GM23338 (cell line): ENCODE results near the gene PLA2G4F. TPM values are rescaled to one million over a fixed set of nuclear protein-coding genes. Genes with fewer than 3 reads are reported as not detected.

Source experiments
- ATAC-seq: fragments of 200-7000 bp; cut with Tn5 transposase; 3 replicates; pipeline ENCODE4 v1.9.1; 2020
- DNase-seq: peaks from one replicate; pipeline ENCODE4 v3.0.0-alpha.2; 2015; ENCODE audit warnings: low spot score
- H2AFZ ChIP-seq: fragments of 200-600 bp; sonication (generic); 2 replicates; pipeline ENCODE4 v1.8.0; 2016; ENCODE audit warnings: antibody characterized with exemption, mild to moderate bottlenecking, moderate library complexity
- H3F3A ChIP-seq: fragments of 200-600 bp; sonication (generic); replicated peaks from 2 replicates; pipeline ENCODE4 v1.8.0; 2017; ENCODE audit warnings: antibody characterized with exemption, mixed run types, low read depth
- H3K27ac ChIP-seq: fragments of 200-600 bp; sonication (generic); 2 replicates; pipeline ENCODE4 v1.6.1; 2016; ENCODE audit warnings: low read depth
- H3K27me3 ChIP-seq: fragments of 200-600 bp; sonication (generic); 2 replicates; pipeline ENCODE4 v1.8.0; 2016; ENCODE audit warnings: mild to moderate bottlenecking, mixed run types, moderate library complexity; ENCODE audit not compliant: insufficient read depth
- H3K36me3 ChIP-seq: fragments of 200-600 bp; sonication (generic); 2 replicates; pipeline ENCODE4 v1.8.0; 2016; ENCODE audit warnings: mild to moderate bottlenecking; ENCODE audit not compliant: insufficient read depth
- H3K4me1 ChIP-seq: fragments of 200-600 bp; sonication (generic); 2 replicates; pipeline ENCODE4 v1.8.0; 2016; ENCODE audit warnings: mild to moderate bottlenecking, moderate library complexity; ENCODE audit not compliant: insufficient read depth
- H3K4me2 ChIP-seq: fragments of 200-600 bp; sonication (generic); 2 replicates; pipeline ENCODE4 v1.7.1; 2017; ENCODE audit warnings: mixed run types
- H3K4me3 ChIP-seq: fragments of 200-600 bp; sonication (generic); 2 replicates; pipeline ENCODE4 v1.6.1; 2016; ENCODE audit warnings: mixed run types
- H3K79me2 ChIP-seq: fragments of 200-600 bp; sonication (generic); replicated peaks from 2 replicates; pipeline ENCODE4 v1.8.0; 2017; ENCODE audit warnings: mild to moderate bottlenecking; ENCODE audit not compliant: insufficient read depth
- H3K9me2 ChIP-seq: fragments of 200-600 bp; sonication (generic); 2 replicates; pipeline ENCODE4 v1.8.0; 2017; ENCODE audit not compliant: insufficient read depth
- H4K20me1 ChIP-seq: fragments of 200-600 bp; sonication (generic); replicated peaks from 2 replicates; pipeline ENCODE4 v1.8.0; 2017; ENCODE audit warnings: mild to moderate bottlenecking; ENCODE audit not compliant: insufficient read depth
- H3K27ac Mint-ChIP-seq: 2 replicates; pipeline ENCODE4 v1.8.0; 2020; ENCODE audit warnings: inconsistent platforms, mild to moderate bottlenecking, moderate library complexity, mixed read lengths
- H3K27me3 Mint-ChIP-seq: 3 replicates; pipeline ENCODE4 v1.8.0; 2022; ENCODE audit warnings: low read depth, mild to moderate bottlenecking, moderate library complexity, mixed read lengths, inconsistent platforms; ENCODE audit not compliant: insufficient read depth, poor library complexity
- H3K36me3 Mint-ChIP-seq: 3 replicates; pipeline ENCODE4 v1.8.0; 2021; ENCODE audit warnings: low read depth, mild to moderate bottlenecking, inconsistent platforms, moderate library complexity, mixed read lengths
- H3K4me1 Mint-ChIP-seq: 3 replicates; pipeline ENCODE4 v1.8.0; 2020; ENCODE audit warnings: mild to moderate bottlenecking, inconsistent platforms, mixed read lengths
- H3K4me3 Mint-ChIP-seq: 3 replicates; pipeline ENCODE4 v1.8.0; 2021; ENCODE audit warnings: moderate library complexity, mild to moderate bottlenecking, inconsistent platforms, mixed read lengths
- H3K9me3 Mint-ChIP-seq: 3 replicates; pipeline ENCODE4 v1.8.0; 2020; ENCODE audit warnings: moderate library complexity, mild to moderate bottlenecking, inconsistent platforms, mixed read lengths
- CREB1 ChIP-seq: fragments of 250-450 bp; sonication (Bioruptor Pico); IDR thresholded peaks from 2 replicates; pipeline ENCODE4 v1.5.0; 2020; ENCODE audit warnings: low read depth, mild to moderate bottlenecking, moderate library complexity
- EZH2phosphoT487 ChIP-seq: fragments of 200-600 bp; sonication (generic); IDR thresholded peaks from one replicate; pipeline ENCODE4 v1.8.1; 2018; ENCODE audit warnings: antibody characterized with exemption; ENCODE audit not compliant: unreplicated experiment
- POLR2AphosphoS5 ChIP-seq: IDR thresholded peaks from 2 replicates; pipeline ENCODE4 v1.6.1; 2016; ENCODE audit warnings: antibody characterized with exemption, low read depth
- STAT1 ChIP-seq: IDR thresholded peaks from one replicate; pipeline ENCODE4 v1.6.1; 2016; ENCODE audit warnings: antibody characterized with exemption; ENCODE audit not compliant: unreplicated experiment
- ZNF331 ChIP-seq: fragments of 250-450 bp; sonication (Bioruptor Pico); IDR thresholded peaks from 2 replicates; pipeline ENCODE4 v1.5.0; 2020; ENCODE audit warnings: low read depth, mild to moderate bottlenecking, moderate library complexity
- ZNF462 ChIP-seq: fragments of 250-450 bp; sonication (Bioruptor Pico); IDR thresholded peaks from 2 replicates; pipeline ENCODE4 v1.5.0; 2020; ENCODE audit warnings: mild to moderate bottlenecking, moderate library complexity
- polyA plus RNA-seq: library from polyadenylated mRNA; unstranded; fragments of >200 nt; fragmentation: Nextera tagmentation; extraction: Ambion mirVana; gene quantifications from 2 replicates; pipeline ENCODE4 v1.2.1, GENCODE V29; 2016
- total RNA-seq: library from RNA; depleted of rRNA; stranded (reverse); fragments of >200 nt; shearing (Covaris generic); gene quantifications from 2 replicates; pipeline ENCODE4 v1.2.3, GENCODE V29; 2014
- TF ChIP-seq, protein P1 (sequence below): IDR thresholded peaks from 2 replicates; pipeline ENCODE4 v1.6.1; 2016; ENCODE audit warnings: antibody characterized with exemption

Gene PLA2G4F
- total and polyA plus RNA-seq, 2 experiments from 2014 or later: not detected

- H2AFZ ChIP-seq: no peak overlapping the region
Observed at GRCh38 chr15:42154212-42154941, 2.1 kb downstream of the PLA2G4F start.

More at GRCh38 chr15:42154212-42154941, 2.1 kb downstream of the PLA2G4F start:
- H4K20me1 ChIP-seq: no peaks in the 10 kb centered on the region
- ATAC-seq (no peak), DNase-seq (no peak)
- no peak overlapping the region for H3K4me3 Mint-ChIP-seq
- no peak overlapping the region for H3K27ac ChIP-seq
- H3K27me3 ChIP-seq: no peaks in the 10 kb centered on the region
- H3K4me1 Mint-ChIP-seq: peaks cover 6% of the 10 kb centered on the region; the same call in 1 of the 3 replicates
- H3F3A ChIP-seq: no peaks in the 10 kb centered on the region
- no peaks in the 10 kb centered on the region for H3K9me2 ChIP-seq
- no peak for TF ChIP-seq ZNF331 (CRISPR knock-in tag)
- no peak for TF ChIP-seq CREB1
- TF ChIP-seq, protein P1, sequence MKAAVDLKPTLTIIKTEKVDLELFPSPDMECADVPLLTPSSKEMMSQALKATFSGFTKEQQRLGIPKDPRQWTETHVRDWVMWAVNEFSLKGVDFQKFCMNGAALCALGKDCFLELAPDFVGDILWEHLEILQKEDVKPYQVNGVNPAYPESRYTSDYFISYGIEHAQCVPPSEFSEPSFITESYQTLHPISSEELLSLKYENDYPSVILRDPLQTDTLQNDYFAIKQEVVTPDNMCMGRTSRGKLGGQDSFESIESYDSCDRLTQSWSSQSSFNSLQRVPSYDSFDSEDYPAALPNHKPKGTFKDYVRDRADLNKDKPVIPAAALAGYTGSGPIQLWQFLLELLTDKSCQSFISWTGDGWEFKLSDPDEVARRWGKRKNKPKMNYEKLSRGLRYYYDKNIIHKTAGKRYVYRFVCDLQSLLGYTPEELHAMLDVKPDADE: no peak
- TF ChIP-seq POLR2AphosphoS5: no peak
- TF ChIP-seq EZH2phosphoT487: no peak
- TF ChIP-seq ZNF462 (CRISPR knock-in tag): no peak
- no peak for TF ChIP-seq STAT1
- H3K36me3 Mint-ChIP-seq: no peaks in the 10 kb centered on the region; the same call in 2 of the 3 replicates
- H3K79me2 ChIP-seq: no peaks in the 10 kb centered on the region
- peaks cover 14% of the 10 kb centered on the region for H3K27me3 Mint-ChIP-seq
- H3K4me3 ChIP-seq: no peak overlapping the region
- no peak overlapping the region for H3K4me2 ChIP-seq
- no peak overlapping the region for H3K27ac Mint-ChIP-seq
- no peaks in the 10 kb centered on the region for H3K4me1 ChIP-seq
- no peaks in the 10 kb centered on the region for H3K9me3 Mint-ChIP-seq
- H3K36me3 ChIP-seq: no peaks in the 10 kb centered on the region
